HEK293 (cell line): ENCODE measurements around the gene DUSP12.
A peak's percentile ranks its signal among the peaks of the same experiment; 100 is the strongest.

Experiments
- CTCF ChIA-PET: fragments of 350-600 bp; formaldehyde crosslinking; extraction: SDS; loops from one replicate; lab custom pipeline; 2021; ENCODE audit warnings: antibody characterized with exemption; lab: Yijun Ruan, JAX
- POLR2A ChIA-PET: fragments of 300-600 bp; formaldehyde crosslinking; extraction: SDS; loops from one replicate; lab custom pipeline; 2020; ENCODE audit warnings: antibody characterized with exemption, inconsistent platforms; lab: Yijun Ruan, JAX
- H3K27ac ChIP-seq: fragments of 200-500 bp; sonication (Bioruptor generic); 2 replicates; pipeline ENCODE4 v1.5.1; 2014; ENCODE audit warnings: low read depth, low read length, control low read depth, inconsistent platforms; ENCODE audit errors: extremely low read depth
- H3K36me3 ChIP-seq, 2 experiments: fragments of 200-500 bp in 1 of 2; sonication (Bioruptor generic) in 1 of 2; 1 replicate in 1 of 2; 2 replicates in 1 of 2; pipeline ENCODE4 v1.5.1; 2014 to 2017; ENCODE audit warnings: inconsistent platforms in 2 of 2, low read length in 2 of 2; ENCODE audit not compliant: control insufficient read depth in 2 of 2, insufficient read depth in 1 of 2
- H3K4me1 ChIP-seq: fragments of 200-500 bp; sonication (Bioruptor generic); 2 replicates; pipeline ENCODE4 v1.5.1; 2014; ENCODE audit warnings: mild to moderate bottlenecking, low read length, inconsistent platforms; ENCODE audit not compliant: control insufficient read depth, insufficient read depth
- H3K4me3 ChIP-seq: 2 replicates; pipeline ENCODE4 v1.5.1; 2011; ENCODE audit warnings: low read depth, mild to moderate bottlenecking, control low read depth, low read length, moderate library complexity
- H3K9me3 ChIP-seq: fragments of 200-500 bp; sonication (Bioruptor generic); 2 replicates; pipeline ENCODE4 v1.5.1; 2014; ENCODE audit warnings: low read depth, low read length, inconsistent platforms; ENCODE audit not compliant: control insufficient read depth, insufficient read depth
- HOXC10 ChIP-seq: sonication (generic); formaldehyde crosslinking; IDR thresholded peaks from 2 replicates; pipeline ENCODE4 v1.8.1; 2023; ENCODE audit warnings: mild to moderate bottlenecking, missing genetic modification reagents
- PRDM10 ChIP-seq: fragments of 450-650 bp; formaldehyde crosslinking; IDR thresholded peaks from 2 replicates; pipeline ENCODE4 v1.5.1; 2016; ENCODE audit warnings: missing biosample characterization, missing genetic modification characterization
- SCRT1 ChIP-seq: fragments of 450-650 bp; formaldehyde crosslinking; IDR thresholded peaks from 2 replicates; pipeline ENCODE4 v1.5.1; 2016; ENCODE audit warnings: missing biosample characterization, missing genetic modification characterization, borderline replicate concordance
- SCRT2 ChIP-seq: fragments of 450-650 bp; formaldehyde crosslinking; IDR thresholded peaks from 2 replicates; pipeline ENCODE4 v1.5.1; 2016; ENCODE audit warnings: missing biosample characterization, missing genetic modification characterization
- ZBTB44 ChIP-seq: fragments of 450-650 bp; IDR thresholded peaks from 2 replicates; pipeline ENCODE4 v1.5.1; 2018; ENCODE audit warnings: missing biosample characterization, mild to moderate bottlenecking, missing genetic modification characterization
- ZFP41 ChIP-seq: fragments of 450-650 bp; formaldehyde crosslinking; IDR thresholded peaks from 2 replicates; pipeline ENCODE4 v1.5.1; 2016; ENCODE audit warnings: missing biosample characterization, missing genetic modification characterization, borderline replicate concordance
- ZNF23 ChIP-seq: fragments of 450-650 bp; formaldehyde crosslinking; IDR thresholded peaks from 2 replicates; pipeline ENCODE4 v1.5.1; 2016; ENCODE audit warnings: missing biosample characterization, missing genetic modification characterization, borderline replicate concordance
- ZNF362 ChIP-seq: fragments of 450-650 bp; formaldehyde crosslinking; IDR thresholded peaks from 2 replicates; pipeline ENCODE4 v1.5.1; 2016; ENCODE audit warnings: missing biosample characterization, missing genetic modification characterization
- ZNF433 ChIP-seq: fragments of 450-650 bp; formaldehyde crosslinking; IDR thresholded peaks from 2 replicates; pipeline ENCODE4 v1.5.1; 2016; ENCODE audit warnings: missing biosample characterization, missing genetic modification characterization, low read depth
- ZNF473 ChIP-seq: fragments of 450-650 bp; formaldehyde crosslinking; IDR thresholded peaks from 2 replicates; pipeline ENCODE4 v1.5.1; 2017; ENCODE audit warnings: missing biosample characterization, missing genetic modification characterization
- ZNF521 ChIP-seq: fragments of 450-650 bp; formaldehyde crosslinking; IDR thresholded peaks from 2 replicates; pipeline ENCODE4 v1.5.1; 2017; ENCODE audit warnings: missing biosample characterization, mild to moderate bottlenecking, missing genetic modification characterization
- ZNF580 ChIP-seq: fragments of 450-650 bp; formaldehyde crosslinking; IDR thresholded peaks from 2 replicates; pipeline ENCODE4 v1.5.1; 2016; ENCODE audit warnings: missing biosample characterization, missing genetic modification characterization
- ZNF639 ChIP-seq: fragments of 450-650 bp; formaldehyde crosslinking; IDR thresholded peaks from 2 replicates; pipeline ENCODE4 v1.5.1; 2016; ENCODE audit warnings: missing biosample characterization, missing genetic modification characterization
- ZNF768 ChIP-seq: fragments of 450-650 bp; formaldehyde crosslinking; IDR thresholded peaks from 2 replicates; pipeline ENCODE4 v1.5.1; 2018; ENCODE audit warnings: missing biosample characterization, mild to moderate bottlenecking, missing genetic modification characterization

The DUSP12 gene

GRCh38 chr1:161731241-161731640, 18.3 kb upstream of the DUSP12 start (continued):
- TF ChIP-seq ZNF639 (tag by site-specific recombination) (no peak), SCRT1 (no peak), HOXC10 (CRISPR knock-in tag) (no peak), ZNF580 (tag by site-specific recombination) (no peak)

- CTCF ChIA-PET = interaction anchor here (0.5 to 1.6 kb wide), 3 partner anchors 9 to 87 kb away, joined by 3 to 7 read pairs (median 5); partner anchors contain the start of gene DUSP12
- no peaks in the 10 kb centered on the region for H3K4me1 ChIP-seq
Observed at GRCh38 chr1:161731981-161732718, 17.4 kb upstream of the DUSP12 start.

GRCh38 chr1:161733526-161733925, 16.1 kb upstream of the DUSP12 start:
- no peaks in the 10 kb centered on the region for H3K9me3 ChIP-seq
- ChIA-PET CTCF (interaction anchor here (1.0 to 1.3 kb wide), 3 partner anchors 85 to 248 kb away, joined by 3 to 5 read pairs (median 4); no protein-coding TSS in a partner anchor), POLR2A (interaction anchor here (1.5 kb wide), 1 partner anchor 16 kb away, joined by 3 read pairs; the partner anchor contains the start of gene DUSP12)
- H3K4me1 ChIP-seq = no peaks in the 10 kb centered on the region
- no peak for TF ChIP-seq ZNF362 (tag by site-specific recombination)
- no peak for TF ChIP-seq ZBTB44
- TF ChIP-seq ZNF521 (tag by site-specific recombination) = no peak
- TF ChIP-seq ZFP41 (tag by site-specific recombination) = no peak
- no peak for TF ChIP-seq ZNF768
- TF ChIP-seq ZNF473 (tag by site-specific recombination) = no peak
- TF ChIP-seq ZNF23 (tag by site-specific recombination) = no peak
- no peak for TF ChIP-seq ZNF433 (tag by site-specific recombination)
- no peak overlapping the region for H3K4me3 ChIP-seq
- no peaks in the 10 kb centered on the region for H3K36me3 ChIP-seq
- no peak overlapping the region for H3K27ac ChIP-seq

More at GRCh38 chr1:161731981-161732718, 17.4 kb upstream of the DUSP12 start:
- Histone ChIP-seq H3K4me3 (no peak overlapping the region), H3K27ac (no peak overlapping the region), H3K9me3 (no peaks in the 10 kb centered on the region), H3K36me3 (no peaks in the 10 kb centered on the region)
- no peak for TF ChIP-seq SCRT2 (tag by site-specific recombination)
- peak; percentile 73 for TF ChIP-seq PRDM10
- POLR2A ChIA-PET = no interaction called here
